ENCODE results near the gene KIF6.
A peak's percentile ranks its signal among the peaks of the same experiment; 100 is the strongest.

Gene KIF6

GRCh38 chr6:39307462-39307861 is 417.7 kb downstream of the KIF6 start:
- peak; percentile 53; the same call in 1 of the 2 replicates for TF ChIP-seq SCRT1 (tag by site-specific recombination; IDR thresholded peaks at IDR 0.05; ENCODE audit: borderline replicate concordance)
- TF ChIP-seq SCRT2 (tag by site-specific recombination; IDR thresholded peaks at IDR 0.05) = peak; percentile 51
- TF ChIP-seq HOXC10 (CRISPR knock-in tag; IDR thresholded peaks at IDR 0.05) = no peak
- POLR2A ChIA-PET = no interaction called here

GRCh38 chr6:39304951-39305350 is 420.3 kb downstream of the KIF6 start:
- ChIA-PET POLR2A (interaction anchor here (0.6 to 1.2 kb wide), 2 partner anchors 14 to 191 kb away, joined by 3 read pairs; no protein-coding TSS in a partner anchor), CTCF (interaction anchor here (0.6 to 13.4 kb wide), 24 partner anchors 11 to 1631 kb away, joined by 3 to 453 read pairs (median 4); no protein-coding TSS in a partner anchor)
- Histone ChIP-seq H3K4me1 (ENCODE audit: control insufficient read depth, insufficient read depth, low read length) (no peaks in the 10 kb centered on the region), H3K27ac (ENCODE audit: extremely low read depth, low read depth, low read length) (no peak overlapping the region), H3K4me3 (ENCODE audit: low read depth, low read length) (no peak overlapping the region), H3K9me3 (ENCODE audit: control insufficient read depth, insufficient read depth, low read depth, low read length) (no peaks in the 10 kb centered on the region), H3K36me3 (ENCODE audit: control insufficient read depth in 2 of 2, insufficient read depth in 1 of 2, low read length in 2 of 2) (no peaks in the 10 kb centered on the region)
- TF ChIP-seq ZNF791 (tag by site-specific recombination; IDR thresholded peaks at IDR 0.05) (no peak), ZNF48 (tag by site-specific recombination; IDR thresholded peaks at IDR 0.05) (no peak), ZBTB17 (tag by site-specific recombination; IDR thresholded peaks at IDR 0.05) (peak; percentile 26; the same call in 1 of the 2 replicates), ZNF398 (tag by site-specific recombination; IDR thresholded peaks at IDR 0.05) (no peak), IKZF3 (tag by site-specific recombination; IDR thresholded peaks at IDR 0.05) (no peak)

More at GRCh38 chr6:39307462-39307861, 417.7 kb downstream of the KIF6 start:
- no peak overlapping the region for H3K27ac ChIP-seq (ENCODE audit: extremely low read depth, low read depth, low read length)
- H3K9me3 ChIP-seq (ENCODE audit: control insufficient read depth, insufficient read depth, low read depth, low read length) = no peaks in the 10 kb centered on the region
- no peaks in the 10 kb centered on the region for H3K4me1 ChIP-seq (ENCODE audit: control insufficient read depth, insufficient read depth, low read length)
- CTCF ChIA-PET = interaction anchor here (0.5 to 13.4 kb wide), 10 partner anchors 78 to 439 kb away, joined by 3 to 453 read pairs (median 6); no protein-coding TSS in a partner anchor
- H3K4me3 ChIP-seq (ENCODE audit: low read depth, low read length) = no peak overlapping the region
- no peaks in the 10 kb centered on the region for H3K36me3 ChIP-seq (ENCODE audit: control insufficient read depth in 2 of 2, insufficient read depth in 1 of 2, low read length in 2 of 2)

- ChIA-PET POLR2A (interaction anchor here (1.2 kb wide), 1 partner anchor 74 kb away, joined by 6 read pairs; the partner anchor contains the start of gene KCNK5), CTCF (interaction anchor here (0.6 to 13.4 kb wide), 52 partner anchors 8 to 631 kb away, joined by 3 to 453 read pairs (median 6); partner anchors contain the start of genes KCNK5 and SAYSD1)
- Histone ChIP-seq H3K36me3 (ENCODE audit: control insufficient read depth in 2 of 2, insufficient read depth in 1 of 2, low read length in 2 of 2) (no peaks in the 10 kb centered on the region), H3K4me3 (ENCODE audit: low read depth, low read length) (no peak overlapping the region), H3K27ac (ENCODE audit: extremely low read depth, low read depth, low read length) (no peak overlapping the region), H3K9me3 (ENCODE audit: control insufficient read depth, insufficient read depth, low read depth, low read length) (no peaks in the 10 kb centered on the region), H3K4me1 (ENCODE audit: control insufficient read depth, insufficient read depth, low read length) (no peaks in the 10 kb centered on the region)
- no peak for TF ChIP-seq ZSCAN30 (tag by site-specific recombination; IDR thresholded peaks at IDR 0.05)
- TF ChIP-seq ZBTB26 (tag by site-specific recombination; optimal IDR thresholded peaks at IDR 0.05) = peak; percentile 5
Observed at GRCh38 chr6:39303425-39304153, 421.6 kb downstream of the KIF6 start.

GRCh38 chr6:39302669-39303424 is 422.4 kb downstream of the KIF6 start:
- POLR2A ChIA-PET = interaction anchor here (1.2 kb wide), 1 partner anchor 74 kb away, joined by 6 read pairs; the partner anchor contains the start of gene KCNK5
- Histone ChIP-seq H3K27ac (ENCODE audit: extremely low read depth, low read depth, low read length) (no peak overlapping the region), H3K4me3 (ENCODE audit: low read depth, low read length) (no peak overlapping the region)
- TF ChIP-seq ZNF16 (tag by site-specific recombination; IDR thresholded peaks at IDR 0.05; ENCODE audit: low read depth) = no peak
- TF ChIP-seq ZBTB48 (tag by site-specific recombination; IDR thresholded peaks at IDR 0.05) = peak; percentile 73; the same call in 1 of the 2 replicates
- TF ChIP-seq ZNF645 (tag by site-specific recombination; IDR thresholded peaks at IDR 0.05) = no peak
- no peak for TF ChIP-seq ZNF133 (tag by site-specific recombination; IDR thresholded peaks at IDR 0.05)
- TF ChIP-seq HIC1 (tag by site-specific recombination; IDR thresholded peaks at IDR 0.05) = no peak
- TF ChIP-seq ZNF394 (tag by site-specific recombination; IDR thresholded peaks at IDR 0.05; ENCODE audit: borderline replicate concordance) = no peak

More at GRCh38 chr6:39302669-39303424, 422.4 kb downstream of the KIF6 start:
- no peaks in the 10 kb centered on the region for H3K36me3 ChIP-seq (ENCODE audit: control insufficient read depth in 2 of 2, insufficient read depth in 1 of 2, low read length in 2 of 2)
- H3K4me1 ChIP-seq (ENCODE audit: control insufficient read depth, insufficient read depth, low read length) = no peaks in the 10 kb centered on the region
- CTCF ChIA-PET = interaction anchor here (0.6 to 13.4 kb wide), 61 partner anchors 9 to 617 kb away, joined by 3 to 453 read pairs (median 5); partner anchors contain the start of genes KCNK5 and SAYSD1
- H3K9me3 ChIP-seq (ENCODE audit: control insufficient read depth, insufficient read depth, low read depth, low read length) = no peaks in the 10 kb centered on the region
